ES-I3 (cell line): Measurements from ENCODE around the gene ZC3H18.
A peak's percentile ranks its signal among the peaks of the same experiment; 100 is the strongest.

Experiments used
- H3K36me3 ChIP-seq: 2 replicates; pipeline ENCODE4 v1.6.1; 2013; ENCODE audit warnings: mild to moderate bottlenecking, low read length, control low read depth, moderate library complexity; ENCODE audit not compliant: insufficient read depth
- H3K4me1 ChIP-seq: 2 replicates; pipeline ENCODE4 v1.6.1; 2013; ENCODE audit warnings: mild to moderate bottlenecking, control low read depth, low read length; ENCODE audit not compliant: insufficient read depth
- H3K9ac ChIP-seq: 2 replicates; pipeline ENCODE4 v1.6.1; 2013; ENCODE audit warnings: low read depth, mild to moderate bottlenecking, low read length, moderate library complexity
- H3K9me3 ChIP-seq: 2 replicates; pipeline ENCODE4 v1.6.1; 2013; ENCODE audit warnings: mild to moderate bottlenecking, low read length, moderate library complexity; ENCODE audit not compliant: control insufficient read depth, insufficient read depth

ZC3H18 gene

DNA sequence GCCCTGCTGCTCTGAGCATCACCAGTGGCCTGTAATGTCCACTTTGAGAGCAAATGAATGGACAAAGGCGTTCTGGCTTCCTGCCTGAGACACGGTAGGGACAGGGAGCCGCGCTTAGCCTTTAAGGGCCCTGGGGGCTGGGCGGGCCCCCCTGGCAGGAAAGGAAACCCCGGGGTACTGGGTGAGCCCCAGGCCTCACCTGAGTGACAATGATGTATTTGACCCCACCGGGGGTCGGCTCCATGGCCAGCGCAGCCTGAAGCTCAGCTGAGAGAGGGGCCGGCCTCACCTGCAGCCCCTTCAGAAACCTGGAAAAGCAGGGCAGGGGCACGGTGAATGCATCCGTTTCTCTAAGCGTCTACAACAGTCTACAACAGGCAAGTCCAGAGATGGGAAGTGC is 82.9 kb downstream of the ZC3H18 start:
- Histone ChIP-seq H3K9me3 (no peaks in the 10 kb centered on the region), H3K4me1 (no peaks in the 10 kb centered on the region; the same call in 1 of the 2 replicates), H3K9ac (no peak overlapping the region), H3K36me3 (no peaks in the 10 kb centered on the region)

DNA sequence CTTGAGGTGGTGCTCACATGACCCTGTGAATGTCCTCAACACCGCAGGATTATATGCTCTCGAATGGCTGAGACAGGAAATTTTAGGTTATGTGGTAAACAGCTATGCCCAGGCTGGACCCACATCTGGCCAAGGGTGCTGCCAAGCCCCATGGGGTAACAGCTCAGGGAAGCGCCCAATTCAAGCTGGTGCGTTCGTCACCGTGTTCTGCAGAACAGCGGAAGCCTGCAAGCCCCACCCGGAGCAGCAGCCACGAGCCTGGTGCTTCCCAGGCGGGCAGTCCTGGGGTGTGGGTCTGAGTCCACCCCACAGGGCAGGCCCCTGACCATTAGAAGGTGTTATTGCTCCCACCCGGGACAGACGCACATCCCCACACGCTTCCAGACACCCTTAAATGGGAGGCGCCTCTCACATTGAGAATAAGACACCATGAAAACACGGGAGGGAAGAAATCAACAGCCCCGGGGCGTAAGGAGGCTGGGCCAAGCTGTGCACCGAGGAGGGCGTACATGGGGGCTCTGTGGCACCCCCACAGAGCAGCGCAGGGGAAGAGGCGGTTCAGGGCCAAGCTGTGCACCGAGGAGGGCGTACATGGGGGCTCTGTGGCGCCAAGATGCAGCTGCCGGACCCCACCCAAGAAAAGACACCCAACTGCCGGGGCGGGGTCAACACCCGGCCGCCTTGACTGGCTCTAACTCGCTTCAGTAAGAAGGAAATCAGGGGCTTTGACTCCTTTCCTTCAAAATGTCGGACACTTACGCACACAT is 83.6 kb downstream of the ZC3H18 start:
- Histone ChIP-seq H3K9me3 (no peaks in the 10 kb centered on the region), H3K9ac (no peak overlapping the region), H3K36me3 (no peaks in the 10 kb centered on the region), H3K4me1 (no peaks in the 10 kb centered on the region; the same call in 1 of the 2 replicates)

DNA sequence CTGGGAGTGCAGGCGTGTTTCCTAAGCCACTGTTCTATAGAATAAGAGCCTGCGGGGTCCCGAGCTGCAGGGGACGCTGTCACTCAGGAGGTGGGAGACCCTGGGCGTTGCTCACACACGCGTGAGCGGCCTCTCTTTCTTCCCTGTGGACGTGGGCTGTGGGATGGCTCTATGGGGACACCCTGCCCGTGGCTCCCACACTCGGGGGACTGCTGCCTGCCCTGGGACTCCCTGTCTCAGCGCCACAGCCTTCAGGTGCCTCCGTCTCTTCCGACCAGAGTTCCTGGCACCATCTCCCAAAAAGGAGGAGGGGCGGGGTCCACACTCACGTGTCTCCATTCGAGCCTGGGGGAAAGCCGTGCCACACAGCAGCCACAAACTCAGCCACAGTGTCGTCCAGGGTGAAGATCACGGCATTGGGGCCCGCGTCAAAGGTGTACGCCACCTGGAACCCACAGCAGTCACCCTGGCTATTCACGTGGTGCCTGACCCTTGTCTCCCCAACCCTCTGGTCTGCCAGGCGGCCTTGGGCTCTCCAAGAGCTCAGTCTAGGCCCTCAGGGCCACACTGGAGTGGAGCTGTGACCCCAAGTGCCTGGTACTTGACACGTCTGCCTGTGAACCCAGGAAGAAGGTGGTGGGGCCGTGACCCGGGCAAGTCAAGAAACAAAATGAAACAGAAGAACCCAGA is 84.3 kb downstream of the ZC3H18 start:
- no peaks in the 10 kb centered on the region for H3K36me3 ChIP-seq
- no peaks in the 10 kb centered on the region for H3K9me3 ChIP-seq
- H3K4me1 ChIP-seq = no peaks in the 10 kb centered on the region; the same call in 1 of the 2 replicates
- H3K9ac ChIP-seq = no peak overlapping the region

DNA sequence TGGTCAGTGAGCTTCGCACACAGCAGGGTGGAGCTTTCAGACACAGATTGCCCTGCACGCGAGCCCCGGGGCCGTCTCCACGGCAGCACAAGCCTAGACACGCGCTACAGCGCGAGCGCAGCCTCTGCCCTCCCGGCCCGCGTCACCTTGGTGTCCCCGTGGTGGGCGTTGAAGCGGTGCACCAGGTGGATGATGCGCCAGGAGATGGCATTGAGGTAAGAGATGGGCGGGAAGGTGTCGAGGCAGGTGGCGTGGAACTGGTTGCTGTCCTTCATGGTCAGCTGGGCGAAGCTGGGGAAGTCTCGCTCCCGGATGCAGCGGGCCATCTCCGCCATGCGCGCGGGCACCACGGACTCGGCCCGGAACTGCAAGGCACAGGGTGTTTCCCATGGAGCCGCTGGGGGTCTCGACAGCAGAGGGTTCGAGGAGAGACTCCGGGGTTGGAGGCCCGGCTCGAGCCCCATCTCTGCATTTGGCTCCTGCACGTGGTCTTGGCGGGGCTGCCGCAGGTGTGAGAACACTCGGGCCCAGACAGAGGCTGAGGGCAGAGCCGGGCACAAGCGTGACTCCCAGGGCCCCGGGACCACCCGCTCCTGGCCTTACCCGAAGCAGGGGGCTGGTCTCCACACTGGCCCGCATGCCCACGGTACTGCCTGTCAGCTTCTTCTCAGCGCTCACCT is 85.0 kb downstream of the ZC3H18 start:
- no peak overlapping the region for H3K9ac ChIP-seq
- no peaks in the 10 kb centered on the region for H3K9me3 ChIP-seq
- H3K36me3 ChIP-seq = no peaks in the 10 kb centered on the region
- H3K4me1 ChIP-seq = no peaks in the 10 kb centered on the region; the same call in 1 of the 2 replicates

DNA sequence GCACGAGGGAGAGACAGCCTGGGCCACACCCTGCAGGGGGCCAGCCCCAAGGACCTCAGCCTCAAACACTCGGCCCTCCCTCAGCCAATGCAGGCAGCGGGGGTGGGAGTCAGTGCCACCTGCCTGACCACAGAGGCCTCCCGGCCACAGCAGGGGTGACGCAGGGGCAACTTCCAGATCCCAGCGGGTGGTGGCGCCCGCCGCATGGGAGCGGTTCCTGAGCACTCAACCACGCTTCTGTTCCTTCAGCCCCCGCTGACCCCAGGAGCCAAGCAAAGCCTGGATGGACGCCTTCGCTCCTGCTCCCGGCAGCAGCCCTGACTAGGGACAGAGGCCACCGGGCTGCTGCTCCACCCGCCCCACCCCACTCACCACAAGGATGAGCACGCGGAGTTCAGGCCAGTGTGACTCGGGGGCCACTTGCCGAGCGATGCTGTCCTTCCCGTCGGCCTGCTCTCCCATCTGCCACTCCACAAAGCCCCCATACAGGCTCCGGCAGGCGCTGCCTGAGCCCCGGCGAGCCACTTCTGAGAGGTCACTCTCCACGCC is 85.6 kb downstream of the ZC3H18 start:
- Histone ChIP-seq H3K36me3 (no peaks in the 10 kb centered on the region), H3K9ac (no peak overlapping the region), H3K9me3 (no peaks in the 10 kb centered on the region), H3K4me1 (no peaks in the 10 kb centered on the region; the same call in 1 of the 2 replicates)

DNA sequence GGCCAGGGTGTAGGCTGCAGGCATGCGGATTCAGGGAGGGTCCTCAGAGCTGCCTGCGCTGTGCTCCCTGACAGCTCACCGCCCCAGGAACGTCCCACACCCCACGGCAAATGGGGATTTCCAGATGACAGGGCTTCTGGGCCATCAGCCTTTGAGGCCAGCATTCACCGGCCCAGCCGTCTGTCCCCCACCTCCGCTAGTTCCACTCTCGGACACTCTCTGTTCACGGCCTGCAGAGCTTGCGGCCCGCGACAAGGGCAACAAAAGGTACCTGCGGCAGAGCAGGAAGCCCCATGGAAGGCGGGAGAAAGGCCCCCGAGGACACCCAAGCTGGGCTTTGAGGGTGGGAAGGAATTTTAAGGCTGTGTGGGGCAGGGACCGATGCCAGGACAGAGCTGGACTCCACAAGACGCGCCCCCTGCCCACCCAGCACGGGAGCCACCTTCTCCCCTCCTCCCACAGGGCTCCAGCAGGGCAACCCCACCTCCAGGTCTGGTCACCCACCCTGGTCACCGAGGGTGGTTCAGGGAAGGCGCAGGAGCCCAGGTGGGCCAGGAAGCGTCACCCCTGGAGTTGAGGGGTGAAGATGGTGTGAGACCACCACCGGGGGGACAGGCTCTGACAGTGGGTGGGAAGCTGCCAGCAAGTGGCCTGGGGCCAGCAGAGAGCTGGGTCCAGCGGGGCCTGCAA is 86.2 kb downstream of the ZC3H18 start:
- Histone ChIP-seq H3K9ac (no peak overlapping the region), H3K9me3 (no peaks in the 10 kb centered on the region), H3K36me3 (no peaks in the 10 kb centered on the region), H3K4me1 (no peaks in the 10 kb centered on the region; the same call in 1 of the 2 replicates)

DNA sequence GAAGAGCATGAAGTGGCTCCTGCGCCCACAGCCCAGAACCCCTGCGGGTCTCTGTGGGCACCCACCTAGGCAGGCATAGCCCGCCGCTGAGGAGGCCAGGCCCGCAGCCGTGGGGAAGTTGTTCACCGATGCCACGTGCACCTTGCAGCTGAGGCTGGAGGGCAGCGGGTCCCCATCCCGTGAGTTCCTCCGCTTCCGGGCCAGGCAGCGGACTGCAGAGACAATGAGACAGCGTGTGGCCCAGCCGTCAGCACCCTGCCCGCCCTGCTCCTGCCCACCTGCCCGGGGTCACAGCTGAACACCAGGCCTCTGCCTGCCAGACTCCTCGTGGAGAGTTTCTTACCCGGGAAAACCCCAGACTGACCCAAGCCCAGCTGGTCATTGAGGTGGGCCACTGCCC is 87.2 kb downstream of the ZC3H18 start:
- Histone ChIP-seq H3K9ac (no peak overlapping the region), H3K9me3 (no peaks in the 10 kb centered on the region), H3K4me1 (no peaks in the 10 kb centered on the region), H3K36me3 (no peaks in the 10 kb centered on the region)

DNA sequence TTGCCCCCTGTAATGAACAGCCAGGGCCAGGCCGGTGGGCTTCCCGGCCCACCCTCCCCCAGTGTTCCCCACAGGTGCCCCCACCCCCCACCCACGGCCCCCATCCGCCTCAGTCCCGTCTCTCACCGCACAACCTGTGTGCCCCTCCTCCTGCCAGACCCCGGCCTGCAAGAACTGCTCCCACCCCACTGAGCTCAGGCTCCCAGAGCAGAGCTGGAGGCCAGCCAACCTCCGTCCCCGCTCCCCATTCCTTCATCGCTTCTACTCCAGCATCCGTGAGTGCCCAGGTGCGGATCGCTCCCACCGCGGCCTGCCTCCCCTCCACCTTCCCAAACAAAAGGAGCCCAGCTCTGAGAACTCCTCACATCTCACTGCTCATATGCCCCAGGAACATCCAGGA is 88.5 kb downstream of the ZC3H18 start:
- no peak overlapping the region for H3K9ac ChIP-seq
- H3K9me3 ChIP-seq = no peaks in the 10 kb centered on the region
- no peaks in the 10 kb centered on the region for H3K36me3 ChIP-seq
- no peaks in the 10 kb centered on the region for H3K4me1 ChIP-seq

DNA sequence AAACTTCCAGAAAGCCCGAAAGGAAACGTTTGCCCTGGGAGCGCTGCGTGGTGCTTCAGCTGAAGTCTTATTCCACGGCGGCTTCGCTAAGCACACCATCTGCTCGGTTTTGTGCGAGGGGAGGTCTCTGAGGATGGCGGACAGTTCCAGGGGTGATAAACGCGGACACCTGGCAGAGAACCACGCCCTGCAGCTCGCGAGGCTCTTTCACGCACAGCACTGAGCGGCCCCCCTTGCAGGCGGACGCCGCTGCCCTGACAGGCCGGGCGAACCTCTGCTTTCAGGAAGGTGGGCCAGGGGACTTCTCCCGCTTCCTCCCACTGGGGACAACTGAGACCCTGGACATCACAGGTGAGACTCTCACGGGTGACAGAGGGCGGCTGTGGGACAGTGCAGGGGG is 89.0 kb downstream of the ZC3H18 start:
- Histone ChIP-seq H3K4me1 (no peaks in the 10 kb centered on the region), H3K36me3 (no peaks in the 10 kb centered on the region), H3K9ac (no peak overlapping the region), H3K9me3 (no peaks in the 10 kb centered on the region)

DNA sequence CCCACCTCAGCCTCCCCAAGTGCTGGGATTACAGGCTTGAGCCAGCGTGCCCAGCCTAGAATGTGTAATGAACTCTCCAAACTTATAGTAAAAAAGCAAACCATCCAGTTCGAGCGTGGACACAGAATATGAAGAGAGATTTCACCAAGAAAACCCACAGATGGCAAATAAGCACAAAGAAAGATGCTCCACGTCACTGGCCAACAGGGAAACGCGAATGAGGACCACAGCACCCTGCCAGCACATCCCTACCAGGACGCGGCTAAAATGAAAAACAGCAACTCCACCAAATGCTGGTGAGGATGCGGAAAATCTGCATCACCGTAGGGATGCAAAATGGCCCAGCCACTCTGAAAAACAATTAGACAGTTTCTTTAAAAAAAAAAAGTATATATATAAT is 91.3 kb downstream of the ZC3H18 start:
- Histone ChIP-seq H3K36me3 (no peaks in the 10 kb centered on the region), H3K4me1 (no peaks in the 10 kb centered on the region), H3K9ac (no peak overlapping the region), H3K9me3 (no peaks in the 10 kb centered on the region)

DNA sequence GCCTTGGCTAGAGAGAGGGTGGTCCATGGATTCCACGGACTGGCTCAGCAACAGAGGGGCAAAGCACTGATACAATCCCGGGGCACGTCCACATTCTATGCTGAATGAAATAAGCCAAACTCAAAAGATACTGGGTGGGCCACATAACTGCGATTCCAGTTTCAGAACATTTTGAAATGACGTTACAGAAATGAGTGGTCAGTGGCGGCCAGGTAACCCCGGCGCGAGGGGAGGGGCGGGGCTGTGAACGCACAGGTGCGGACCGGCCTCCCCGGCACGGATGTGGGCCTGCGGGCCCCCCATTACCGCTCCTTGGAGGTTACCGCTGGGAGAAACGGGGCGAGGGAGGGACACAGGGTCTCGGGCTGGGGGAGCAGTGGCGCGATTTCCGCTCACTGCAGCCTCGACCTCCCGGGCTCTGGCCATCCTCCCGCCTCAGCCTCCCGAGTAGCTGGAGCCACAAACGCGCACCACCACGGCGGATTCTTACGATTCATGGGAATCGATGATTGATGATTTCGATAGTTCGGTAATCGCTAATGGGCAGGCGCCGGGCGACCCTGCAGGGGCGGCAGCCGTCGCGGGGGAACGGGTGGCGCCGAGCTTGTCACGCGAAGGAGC is 92.1 kb downstream of the ZC3H18 start:
- Histone ChIP-seq H3K4me1 (no peaks in the 10 kb centered on the region), H3K9ac (peak overlapping the region; percentile 52), H3K36me3 (no peaks in the 10 kb centered on the region), H3K9me3 (no peaks in the 10 kb centered on the region)

DNA sequence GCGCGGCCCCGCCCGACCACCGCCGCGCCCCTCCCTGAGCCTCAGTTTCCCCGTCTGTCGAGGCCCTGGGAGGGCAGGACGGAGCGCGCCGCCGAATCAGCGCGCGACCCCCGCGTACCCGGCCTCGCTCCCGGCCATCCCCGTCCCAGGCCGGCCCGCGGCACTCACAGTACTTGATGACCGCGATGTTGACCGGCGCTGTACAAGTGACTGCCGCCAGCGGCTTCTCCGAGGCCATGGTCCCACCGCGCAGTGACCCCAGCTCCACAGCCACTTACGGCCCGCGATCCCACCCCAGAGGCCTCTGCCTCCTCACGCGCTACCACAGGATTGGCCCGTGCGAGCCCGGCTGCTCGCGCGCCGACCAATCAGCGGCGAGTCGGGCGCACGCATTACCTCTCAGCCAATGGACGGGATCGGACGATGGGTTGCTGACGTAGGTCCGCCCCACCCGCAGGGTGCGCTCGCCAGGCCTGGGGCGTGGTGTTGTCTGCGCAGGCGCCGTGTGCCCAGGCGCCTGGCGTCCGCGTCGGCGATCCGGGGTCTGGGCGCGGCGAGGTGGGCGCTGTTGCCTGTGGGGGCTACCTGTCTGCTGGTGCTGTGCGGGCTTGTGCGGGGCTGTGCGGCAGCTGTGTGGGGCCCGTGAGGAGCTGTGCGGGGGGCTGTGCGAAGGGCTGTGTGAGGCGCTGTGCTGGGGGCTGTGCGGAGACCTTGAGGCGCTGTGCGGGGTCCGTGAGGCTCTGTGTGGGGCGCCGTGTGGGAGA is 92.8 kb downstream of the ZC3H18 start, which contains the start of gene MVD:
MVD (minus strand) TSS at position 249 of the 764 bp plus-strand sequence; CDS start at position 238, 11 bp downstream.
- Histone ChIP-seq H3K36me3 (no peaks in the 10 kb centered on the region), H3K9ac (peak within 1 kb of the TSS; percentile 52), H3K4me1 (no peaks in the 10 kb centered on the region), H3K9me3 (no peaks in the 10 kb centered on the region)

DNA sequence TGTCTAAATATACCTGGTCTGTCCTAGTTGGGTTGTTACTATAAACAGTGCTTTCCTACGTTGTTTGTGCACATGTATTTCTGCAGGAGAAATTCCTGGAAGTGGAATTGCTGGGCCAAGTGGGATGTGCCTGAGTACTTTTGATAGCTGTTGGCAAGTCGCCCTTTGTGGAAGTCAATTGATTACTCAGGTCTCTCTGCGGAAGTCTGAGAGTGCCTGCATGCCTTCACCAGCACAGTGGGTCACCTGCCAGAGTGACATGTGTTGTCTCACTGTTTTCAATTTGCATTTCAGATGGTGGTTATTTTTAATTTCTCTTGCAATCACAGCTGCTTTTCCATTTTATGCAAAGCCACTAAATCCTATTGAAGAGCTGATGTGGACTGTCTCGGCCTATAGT is 94.9 kb downstream of the ZC3H18 start:
- Histone ChIP-seq H3K36me3 (no peaks in the 10 kb centered on the region), H3K9ac (no peak overlapping the region), H3K9me3 (no peaks in the 10 kb centered on the region), H3K4me1 (no peaks in the 10 kb centered on the region)
